ENCODE measurements around the gene PELI3.
A peak's percentile ranks its signal among the peaks of the same experiment; 100 is the strongest.

The PELI3 gene

GRCh38 chr11:66465373-66466224 lies 1.1 kb upstream of the PELI3 start:
- no peak for TF ChIP-seq CTCF (conservative IDR thresholded peaks at IDR 0.05; ENCODE audit: low read length)
- TF ChIP-seq EZH2phosphoT487 (IDR thresholded peaks at IDR 0.05; ENCODE audit: borderline replicate concordance): no peak
- Histone ChIP-seq H3K4me3 (ENCODE audit: low read length, poor library complexity, severe bottlenecking) (peak overlapping the region; percentile 71), H3K4me1 (ENCODE audit: insufficient read depth, low read length, poor library complexity, severe bottlenecking) (peaks cover 28% of the 10 kb centered on the region), H3K9me2 (replicated peaks; ENCODE audit: low read depth, low read length) (no peaks in the 10 kb centered on the region), H4K20me1 (ENCODE audit: insufficient read depth, low read length, poor library complexity, severe bottlenecking) (no peaks in the 10 kb centered on the region), H3K9ac (ENCODE audit: low read depth, low read length, poor library complexity, severe bottlenecking) (peak overlapping the region; percentile 32), H3K79me2 (ENCODE audit: insufficient read depth, low read length) (no peaks in the 10 kb centered on the region), H2AFZ (ENCODE audit: low read length) (peak overlapping the region; percentile 69), H3K36me3 (ENCODE audit: insufficient read depth, low read length) (no peaks in the 10 kb centered on the region), H3F3A (ENCODE audit: low read depth) (peaks cover 9% of the 10 kb centered on the region; the same call in 1 of the 2 replicates), H3K9me3 (ENCODE audit: insufficient read depth, low read depth, low read length) (no peaks in the 10 kb centered on the region; the same call in 1 of the 2 replicates), H3K27me3 (ENCODE audit: insufficient read depth, low read length, poor library complexity, severe bottlenecking) (no peaks in the 10 kb centered on the region), H3K4me2 (ENCODE audit: low read depth, low read length, poor library complexity, severe bottlenecking) (peak overlapping the region; percentile 66)

GRCh38 chr11:66467034-66467659 lies 442 bp downstream of the PELI3 start:
- Histone ChIP-seq H3K4me3 (ENCODE audit: low read length, poor library complexity, severe bottlenecking) (peak overlapping the region; percentile 71), H3K9ac (ENCODE audit: low read depth, low read length, poor library complexity, severe bottlenecking) (peak overlapping the region; percentile 17), H2AFZ (ENCODE audit: low read length) (no peak overlapping the region), H3K9me2 (replicated peaks; ENCODE audit: low read depth, low read length) (no peaks in the 10 kb centered on the region), H4K20me1 (ENCODE audit: insufficient read depth, low read length, poor library complexity, severe bottlenecking) (no peaks in the 10 kb centered on the region), H3K4me2 (ENCODE audit: low read depth, low read length, poor library complexity, severe bottlenecking) (peak overlapping the region; percentile 66), H3K27me3 (ENCODE audit: insufficient read depth, low read length, poor library complexity, severe bottlenecking) (no peaks in the 10 kb centered on the region), H3K9me3 (ENCODE audit: insufficient read depth, low read depth, low read length) (no peaks in the 10 kb centered on the region; the same call in 1 of the 2 replicates), H3K4me1 (ENCODE audit: insufficient read depth, low read length, poor library complexity, severe bottlenecking) (peaks cover 28% of the 10 kb centered on the region), H3K79me2 (ENCODE audit: insufficient read depth, low read length) (no peaks in the 10 kb centered on the region), H3F3A (ENCODE audit: low read depth) (peaks cover 9% of the 10 kb centered on the region; the same call in 1 of the 2 replicates), H3K36me3 (ENCODE audit: insufficient read depth, low read length) (no peaks in the 10 kb centered on the region)
- TF ChIP-seq EZH2phosphoT487 (IDR thresholded peaks at IDR 0.05; ENCODE audit: borderline replicate concordance) (no peak), CTCF (conservative IDR thresholded peaks at IDR 0.05; ENCODE audit: low read length) (no peak)

GRCh38 chr11:66467756-66468155 lies 1.1 kb downstream of the PELI3 start:
- Histone ChIP-seq H3F3A (ENCODE audit: low read depth) (peaks cover 9% of the 10 kb centered on the region; the same call in 1 of the 2 replicates), H3K9ac (ENCODE audit: low read depth, low read length, poor library complexity, severe bottlenecking) (peak overlapping the region; percentile 17), H3K79me2 (ENCODE audit: insufficient read depth, low read length) (no peaks in the 10 kb centered on the region), H2AFZ (ENCODE audit: low read length) (no peak overlapping the region), H3K4me1 (ENCODE audit: insufficient read depth, low read length, poor library complexity, severe bottlenecking) (peaks cover 28% of the 10 kb centered on the region), H3K9me3 (ENCODE audit: insufficient read depth, low read depth, low read length) (no peaks in the 10 kb centered on the region; the same call in 1 of the 2 replicates), H3K36me3 (ENCODE audit: insufficient read depth, low read length) (no peaks in the 10 kb centered on the region), H3K4me3 (ENCODE audit: low read length, poor library complexity, severe bottlenecking) (peak overlapping the region; percentile 71), H4K20me1 (ENCODE audit: insufficient read depth, low read length, poor library complexity, severe bottlenecking) (no peaks in the 10 kb centered on the region), H3K9me2 (replicated peaks; ENCODE audit: low read depth, low read length) (no peaks in the 10 kb centered on the region), H3K4me2 (ENCODE audit: low read depth, low read length, poor library complexity, severe bottlenecking) (peak overlapping the region; percentile 66), H3K27me3 (ENCODE audit: insufficient read depth, low read length, poor library complexity, severe bottlenecking) (no peaks in the 10 kb centered on the region)
- TF ChIP-seq EZH2phosphoT487 (IDR thresholded peaks at IDR 0.05; ENCODE audit: borderline replicate concordance) (no peak), CTCF (conservative IDR thresholded peaks at IDR 0.05; ENCODE audit: low read length) (no peak)

Measured in Loucy (cell line).